Gastroesophageal sphincter (tissue), 3 donors: ENCODE results near the gene NAA60.

Source experiments
- POLR2AphosphoS5 ChIP-seq: sonication (generic); formaldehyde crosslinking; IDR thresholded peaks from one replicate; pipeline ENCODE4 v1.6.1; 2017; ENCODE audit warnings: antibody characterized with exemption
- TF ChIP-seq, protein P1 (sequence below), 4 experiments: fragments of 200-600 bp in 2 of 4; fragments of 450-650 bp in 2 of 4; sonication (generic) in 1 of 4; IDR thresholded peaks; one replicate each; pipeline ENCODE4 v1.5.1; 2017 to 2019; ENCODE audit warnings: antibody characterized with exemption in 4 of 4, mild to moderate bottlenecking in 2 of 4, moderate library complexity in 2 of 4

DNA sequence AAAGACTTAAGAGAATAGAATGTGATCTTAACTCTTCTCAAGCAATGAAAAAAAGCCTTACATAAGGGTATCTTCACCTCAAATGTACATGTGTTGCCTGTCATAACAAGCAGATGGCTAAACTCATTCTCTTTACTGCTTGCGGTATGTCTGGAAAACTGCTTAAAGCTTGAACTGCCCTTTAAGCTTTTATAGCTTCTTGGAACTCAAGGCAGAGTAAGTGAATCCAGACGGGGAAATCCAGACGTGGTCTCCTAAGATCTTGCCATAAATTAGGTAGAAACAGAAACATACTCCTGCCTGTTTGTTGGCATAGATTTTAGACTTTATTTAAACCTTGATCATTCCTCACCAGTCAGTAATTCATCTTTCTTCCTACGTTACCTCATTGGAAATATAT, 76.9 kb downstream of the NAA60 start:
- no peak for TF ChIP-seq POLR2AphosphoS5
- TF ChIP-seq, protein P1, sequence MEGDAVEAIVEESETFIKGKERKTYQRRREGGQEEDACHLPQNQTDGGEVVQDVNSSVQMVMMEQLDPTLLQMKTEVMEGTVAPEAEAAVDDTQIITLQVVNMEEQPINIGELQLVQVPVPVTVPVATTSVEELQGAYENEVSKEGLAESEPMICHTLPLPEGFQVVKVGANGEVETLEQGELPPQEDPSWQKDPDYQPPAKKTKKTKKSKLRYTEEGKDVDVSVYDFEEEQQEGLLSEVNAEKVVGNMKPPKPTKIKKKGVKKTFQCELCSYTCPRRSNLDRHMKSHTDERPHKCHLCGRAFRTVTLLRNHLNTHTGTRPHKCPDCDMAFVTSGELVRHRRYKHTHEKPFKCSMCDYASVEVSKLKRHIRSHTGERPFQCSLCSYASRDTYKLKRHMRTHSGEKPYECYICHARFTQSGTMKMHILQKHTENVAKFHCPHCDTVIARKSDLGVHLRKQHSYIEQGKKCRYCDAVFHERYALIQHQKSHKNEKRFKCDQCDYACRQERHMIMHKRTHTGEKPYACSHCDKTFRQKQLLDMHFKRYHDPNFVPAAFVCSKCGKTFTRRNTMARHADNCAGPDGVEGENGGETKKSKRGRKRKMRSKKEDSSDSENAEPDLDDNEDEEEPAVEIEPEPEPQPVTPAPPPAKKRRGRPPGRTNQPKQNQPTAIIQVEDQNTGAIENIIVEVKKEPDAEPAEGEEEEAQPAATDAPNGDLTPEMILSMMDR (IDR thresholded peaks at IDR 0.05): no peak
